ENCODE measurements around the gene SCUBE1.

SCUBE1 gene

GRCh38 chr22:43150731-43151206 is 192.4 kb downstream of the SCUBE1 start:
- DNase-seq: no peak

DNA sequence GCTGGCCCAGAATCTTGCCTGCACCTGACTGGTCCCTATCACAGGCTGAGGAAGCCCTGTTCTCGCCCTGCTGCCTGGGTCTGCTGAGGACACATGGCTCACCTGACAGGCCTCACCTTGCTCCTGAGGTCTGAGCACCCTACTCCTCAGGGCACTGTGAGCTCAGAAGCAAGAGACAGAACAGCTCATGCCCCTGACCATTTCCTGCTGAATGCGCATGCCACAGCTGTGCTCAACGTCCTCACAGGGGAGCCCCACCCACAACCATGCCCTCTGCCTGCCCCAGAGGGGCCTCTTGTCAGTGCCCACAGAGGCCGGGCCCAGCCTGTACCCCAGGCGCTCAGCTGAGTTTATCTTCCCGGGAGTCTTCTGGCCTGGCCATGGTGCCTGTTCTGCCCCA is 194.6 kb downstream of the SCUBE1 start:
- no peak for DNase-seq

DNA sequence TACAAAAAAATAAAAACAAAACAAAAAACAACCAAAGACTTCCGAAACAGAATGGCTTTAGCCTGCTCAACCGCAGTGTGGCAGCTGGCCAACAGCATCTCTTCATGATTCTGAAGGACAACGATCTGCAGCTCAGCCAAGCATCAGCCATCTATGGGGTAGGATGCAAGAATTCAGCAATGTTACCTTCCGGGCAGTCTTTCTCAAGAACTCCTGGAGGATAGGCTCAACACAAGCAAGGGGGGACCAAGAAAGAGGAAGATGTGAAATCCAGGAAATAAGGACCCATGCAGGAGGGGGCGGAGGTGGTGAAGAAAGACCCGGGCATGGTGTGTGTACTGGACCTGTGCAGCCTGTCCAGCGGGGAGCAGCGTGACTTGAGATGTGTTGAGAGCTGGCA is 195.4 kb downstream of the SCUBE1 start:
- DNase-seq: no peak
